Middle frontal gyrus (tissue), 1 donor: ENCODE data around the gene PSIP1.
"Not testable (repeated sequence)": the region's sequence is repeated elsewhere in the genome, so short reads cannot be mapped to it uniquely, and the experiment has no call there.

ENCODE experiments used
- DNase-seq: peaks from one replicate; pipeline ENCODE4 v3.0.0-alpha.2; 2015; ENCODE audit warnings: low spot score; ENCODE audit errors: extremely low spot score

PSIP1 gene

DNA sequence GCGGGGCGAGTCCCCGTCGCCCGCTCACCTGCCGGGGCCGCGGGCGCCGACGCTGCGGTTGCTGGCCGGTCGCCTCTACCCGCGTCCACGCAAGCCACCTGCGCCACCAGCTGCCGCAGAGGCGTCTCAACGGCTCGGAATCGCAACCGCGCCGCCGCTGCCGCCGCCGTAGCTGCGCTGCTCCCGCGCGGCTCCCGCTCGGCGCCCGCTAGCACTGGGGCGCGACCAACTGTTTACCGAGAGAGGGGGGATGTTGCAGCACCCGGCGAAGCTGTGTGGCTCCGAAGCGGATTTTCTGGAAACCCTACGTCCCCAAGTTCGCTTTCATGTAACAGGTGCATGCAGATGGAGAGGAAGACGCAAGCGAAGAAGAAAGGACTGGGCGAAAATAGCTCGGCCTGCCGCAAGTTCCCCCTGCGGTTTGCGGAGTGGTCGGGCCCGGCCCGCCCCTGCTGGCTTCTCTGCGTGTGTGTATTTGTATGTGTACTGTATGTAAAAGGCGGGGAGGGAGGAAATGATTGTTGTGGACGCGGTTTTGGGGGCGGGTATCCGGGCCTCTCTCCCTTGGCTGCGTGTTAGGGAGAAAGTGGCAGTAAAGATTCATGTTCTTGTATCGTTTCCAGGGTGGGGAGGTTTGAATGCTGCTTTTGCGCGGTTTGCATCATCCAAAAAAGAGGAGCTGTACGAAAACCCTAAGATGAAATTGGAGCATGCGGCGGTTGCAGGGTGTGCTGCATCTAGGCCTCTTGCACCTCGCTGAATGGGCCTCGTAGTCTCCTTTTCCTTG is at the start of gene PSIP1:
Gene PSIP1 (minus strand): TSS at position 182 of the 787 bp plus-strand sequence. CDS start 782 bp downstream, outside the sequence.
- peak; percentile 64 for DNase-seq

- DNase-seq: no peak
These were observed 42.7 kb upstream of the PSIP1 start for GRCh38 chr9:15553528-15553898.

DNA sequence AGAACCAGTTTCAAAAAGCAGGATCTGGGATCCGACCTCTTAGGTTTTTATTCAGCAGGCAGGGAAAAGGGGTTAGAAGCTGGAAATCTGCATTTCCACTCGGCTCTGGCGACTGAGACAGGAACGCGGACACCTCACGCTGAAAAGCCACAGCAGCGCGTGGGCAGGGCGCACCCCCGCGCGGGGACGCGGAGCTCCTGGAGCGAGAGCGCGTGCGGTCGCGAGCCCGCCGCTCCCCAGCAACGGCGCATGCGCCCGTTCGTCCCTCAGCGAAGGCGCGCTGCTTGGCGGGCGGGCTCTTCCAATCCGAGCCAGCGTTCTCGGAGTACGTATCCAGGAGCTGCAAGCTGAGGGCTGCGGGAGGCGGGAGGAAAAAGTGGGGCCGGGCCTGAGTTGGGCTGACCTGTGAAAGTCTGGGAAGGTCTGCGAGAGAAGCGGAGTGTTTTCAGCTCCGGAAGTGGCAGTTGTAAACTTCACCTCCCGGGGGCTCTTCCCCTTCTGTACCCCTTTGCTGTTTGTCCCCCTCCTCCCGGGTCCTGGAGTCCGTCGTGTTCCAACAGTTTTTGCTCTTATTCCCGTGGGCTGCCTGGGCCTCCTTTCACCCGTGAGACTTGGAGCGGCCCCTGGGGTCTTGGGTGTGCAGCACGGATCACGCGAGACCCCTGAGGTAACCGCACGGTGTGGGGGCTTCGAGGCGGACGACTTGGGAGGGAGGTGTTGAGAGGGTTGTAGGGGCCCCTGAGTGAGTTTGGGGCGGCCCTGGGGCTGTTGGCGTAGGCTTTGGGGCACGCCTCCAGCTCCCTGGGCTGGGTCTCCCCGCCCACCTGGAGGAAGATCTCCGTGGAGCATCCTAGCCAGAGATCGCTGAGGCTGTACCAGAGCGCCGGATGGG is 42.1 kb upstream of the PSIP1 start, which contains the start of gene CCDC171:
Gene CCDC171 (plus strand): TSS at position 408 of the 892 bp plus-strand sequence. CDS start 11,046 bp downstream, outside the sequence.
- DNase-seq: peak; percentile 92

GRCh38 chr9:15549611-15550010 is 38.8 kb upstream of the PSIP1 start:
- no peak for DNase-seq

DNA sequence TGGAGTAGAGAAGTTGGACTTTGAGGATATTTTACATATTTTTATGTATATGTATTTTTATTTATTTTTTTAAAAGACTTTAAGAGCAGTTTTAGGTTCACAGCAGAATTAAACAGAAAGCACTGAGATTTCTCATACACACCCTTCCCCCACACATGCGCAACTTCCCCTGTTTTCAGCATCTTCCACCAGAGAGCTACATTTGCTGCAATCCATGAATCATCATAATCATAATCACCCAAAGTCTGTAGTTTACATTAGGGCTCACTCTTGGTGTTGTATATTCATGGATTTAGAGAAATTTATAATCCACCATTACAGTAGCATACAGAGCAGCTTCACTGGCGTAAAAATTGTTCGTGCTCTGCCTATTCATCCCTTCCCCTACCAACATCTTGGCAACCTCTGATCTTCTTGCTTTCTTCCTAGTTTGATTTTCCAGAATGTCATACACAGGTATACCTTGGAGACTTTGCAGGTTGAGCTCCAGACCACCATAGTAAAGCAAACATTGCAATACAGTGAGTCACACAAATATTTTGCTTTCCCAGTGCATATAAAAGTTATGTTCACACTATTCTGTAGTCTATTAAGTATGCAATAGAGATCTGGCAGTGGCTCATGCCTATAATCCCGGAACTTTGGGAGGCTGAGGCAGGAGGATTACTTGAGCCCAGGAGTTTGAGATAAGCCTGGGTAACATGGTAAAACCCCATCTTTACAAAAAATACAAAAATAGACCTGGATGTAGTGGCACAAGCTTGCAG is 32.5 kb upstream of the PSIP1 start:
- no peak for DNase-seq

GRCh38 chr9:15542624-15543023 is 31.9 kb upstream of the PSIP1 start:
- no peak for DNase-seq

GRCh38 chr9:15541872-15542271 is 31.1 kb upstream of the PSIP1 start:
- no peak for DNase-seq

GRCh38 chr9:15531380-15531779 is 20.6 kb upstream of the PSIP1 start:
- no peak for DNase-seq

GRCh38 chr9:15529566-15530324 is 19.0 kb upstream of the PSIP1 start:
- no peak for DNase-seq

DNA sequence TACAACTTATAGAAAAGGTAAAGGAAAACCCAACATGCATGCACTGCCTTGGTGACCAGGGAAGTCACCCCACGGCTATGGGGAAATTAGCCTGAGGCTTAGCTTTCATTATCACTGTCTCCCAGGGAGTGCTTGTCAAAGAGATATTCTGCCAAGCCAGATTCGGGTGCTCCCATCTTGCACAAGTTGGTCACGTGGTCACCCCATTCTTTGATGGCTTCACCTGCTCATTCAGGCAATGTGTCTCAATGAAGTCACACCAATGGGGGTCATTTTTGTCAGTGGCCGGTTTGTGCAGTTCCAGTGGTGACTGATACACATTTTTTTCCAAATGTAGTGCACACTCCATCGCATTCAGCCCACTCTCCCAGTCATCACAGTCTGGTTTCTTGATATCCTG is 16.3 kb upstream of the PSIP1 start:
- not testable (repeated sequence) for DNase-seq

- no peak for DNase-seq
These were observed 15.2 kb upstream of the PSIP1 start for GRCh38 chr9:15525958-15526357.

- DNase-seq: no peak
These were observed 14.2 kb upstream of the PSIP1 start for GRCh38 chr9:15524845-15525455.

- no peak for DNase-seq
These were observed 11.5 kb upstream of the PSIP1 start for GRCh38 chr9:15522130-15522755.

DNA sequence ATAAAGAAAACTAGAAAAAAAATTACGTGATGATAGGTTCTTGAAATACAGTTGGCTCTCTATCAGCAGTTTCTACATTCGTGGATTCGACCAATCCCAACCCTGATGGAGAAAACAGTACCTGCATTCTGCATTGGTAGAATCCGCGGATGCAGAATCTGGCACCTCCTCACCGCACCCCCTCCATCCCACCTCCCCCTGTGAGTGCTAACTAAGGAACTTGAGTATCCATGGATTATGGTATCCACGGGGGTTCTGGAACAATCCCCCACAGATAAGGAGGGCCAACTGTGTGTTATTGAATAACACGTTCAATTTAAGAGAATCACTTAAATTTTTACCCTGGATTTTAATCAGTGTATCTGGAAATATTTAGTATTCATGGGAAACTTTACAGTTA is 10.5 kb upstream of the PSIP1 start:
- DNase-seq: no peak

DNA sequence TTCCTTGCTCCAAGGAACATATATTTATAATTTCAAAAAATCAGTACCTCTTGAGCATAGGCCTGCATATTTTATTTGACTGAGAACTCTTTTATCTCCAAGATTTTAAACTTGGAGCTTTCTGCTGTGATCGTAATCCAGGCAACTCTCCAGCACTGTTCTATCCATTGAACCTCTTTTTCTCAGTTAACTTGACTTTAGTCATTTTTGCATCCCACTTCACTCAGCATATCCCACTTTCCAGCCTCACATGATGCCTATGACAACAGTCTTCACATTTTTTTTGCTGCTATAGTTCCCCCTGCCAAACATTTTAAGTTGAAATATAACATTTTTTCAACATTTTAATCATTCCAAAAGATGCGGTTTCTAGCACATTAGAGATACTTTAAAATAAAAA is 9.1 kb upstream of the PSIP1 start:
- DNase-seq: no peak

DNA sequence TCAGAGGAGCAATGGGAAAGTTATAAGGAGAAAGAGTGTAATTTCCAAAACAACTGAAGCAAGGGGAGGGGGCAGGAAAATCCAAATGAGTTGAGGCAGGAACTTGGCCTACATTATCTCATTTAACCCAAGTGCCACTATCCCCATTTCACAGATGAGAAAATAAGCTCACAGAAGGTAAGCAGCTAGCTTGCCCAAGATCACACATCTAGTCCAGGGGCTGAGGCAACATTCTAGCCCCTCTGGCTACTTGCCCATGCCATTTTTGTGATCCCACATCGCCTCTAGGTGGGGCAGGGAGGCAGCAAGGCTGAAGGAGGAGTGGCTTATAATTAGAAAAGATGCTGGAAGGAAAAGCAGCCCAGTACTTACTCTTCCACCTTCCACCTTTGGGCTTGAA is 2.6 kb upstream of the PSIP1 start:
- no peak for DNase-seq

- DNase-seq: no peak
These were observed 2.1 kb upstream of the PSIP1 start for GRCh38 chr9:15512889-15513288.

- DNase-seq: no peak
These were observed 1.4 kb upstream of the PSIP1 start for GRCh38 chr9:15512204-15512603.

DNA sequence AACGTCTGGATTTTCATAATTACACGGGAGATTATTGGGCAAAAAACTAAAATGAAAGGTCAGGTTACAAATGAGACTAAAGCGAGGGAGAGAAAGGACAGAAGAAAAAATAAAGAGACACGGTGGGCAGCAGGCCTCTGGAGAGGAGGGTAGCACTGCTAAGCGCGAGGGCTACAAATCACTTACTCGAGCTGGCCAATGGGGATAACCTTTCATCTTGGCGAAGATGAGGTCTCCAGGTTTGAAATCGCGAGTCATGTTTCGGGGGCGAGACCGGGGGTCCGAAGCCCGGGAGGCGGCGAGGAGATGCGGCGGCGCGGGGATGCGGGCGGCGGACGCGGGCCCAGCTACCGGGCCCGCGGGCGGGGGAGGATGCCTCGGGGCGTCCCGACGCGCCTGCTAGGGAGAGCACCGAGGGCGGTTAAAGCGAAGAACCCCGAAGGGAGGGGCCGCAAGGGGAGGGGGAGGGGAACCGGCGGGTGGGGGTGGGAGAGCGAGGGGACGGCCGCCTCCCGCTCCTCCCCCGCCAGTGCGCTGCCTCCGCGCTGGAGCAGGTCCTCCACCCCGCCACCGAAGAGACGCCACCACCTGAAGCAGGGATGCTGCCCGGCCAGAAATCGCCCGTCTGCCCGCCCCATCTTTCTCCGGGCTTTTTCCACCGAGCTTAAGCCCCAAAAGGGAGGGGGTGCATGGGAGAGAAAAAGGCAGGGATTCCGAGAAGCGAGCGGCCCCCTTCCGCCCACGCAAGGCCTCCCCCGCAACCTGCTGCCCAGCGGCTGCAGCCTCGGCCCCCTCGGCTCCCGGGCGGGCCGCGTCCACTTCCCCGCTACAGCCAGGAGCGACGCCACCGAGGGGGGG is 610 bp downstream of the PSIP1 start:
- no peak for DNase-seq
